Measurements from ENCODE around the gene CDT1. TPM values are rescaled to one million over a fixed set of nuclear protein-coding genes. Genes with fewer than 3 reads are reported as not detected.

CDT1 gene
- total and polyA plus RNA-seq, 10 of the 15 experiments (the other 5 are each of a cell fraction or from before 2014, with no cell fraction given) = 0.50 to 87.6 (median 8.8) TPM

DNA sequence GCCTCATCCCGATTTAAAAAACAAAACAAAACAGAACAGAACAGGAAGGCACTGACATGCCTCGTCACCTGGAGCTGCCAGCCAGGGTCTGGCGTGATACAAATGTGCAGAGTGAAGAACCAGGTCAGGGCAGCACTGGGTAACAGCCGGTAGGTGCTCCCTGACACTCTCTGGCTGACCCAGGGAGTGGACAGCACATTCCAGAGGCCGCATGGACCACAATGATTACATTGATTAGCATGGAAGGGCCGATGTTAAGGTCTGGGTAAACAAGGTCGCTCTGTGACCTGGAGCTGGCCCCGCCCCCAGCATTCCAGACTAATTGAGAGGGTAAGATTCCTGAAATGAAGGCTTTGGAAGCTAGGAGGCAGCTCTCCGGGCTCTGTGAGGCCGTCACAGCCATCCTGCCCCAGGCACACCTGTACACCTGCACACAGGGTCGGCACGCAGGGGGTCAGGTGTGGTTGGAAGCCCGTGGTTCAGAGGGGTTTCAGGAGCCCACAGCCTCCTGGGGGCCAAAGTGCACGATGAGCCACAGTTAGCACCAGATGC lies 40.0 kb upstream of the CDT1 start (continued):
- TF ChIP-seq TCF7 (IDR thresholded peaks at IDR 0.05; ENCODE audit: borderline replicate concordance) = no peak

DNA sequence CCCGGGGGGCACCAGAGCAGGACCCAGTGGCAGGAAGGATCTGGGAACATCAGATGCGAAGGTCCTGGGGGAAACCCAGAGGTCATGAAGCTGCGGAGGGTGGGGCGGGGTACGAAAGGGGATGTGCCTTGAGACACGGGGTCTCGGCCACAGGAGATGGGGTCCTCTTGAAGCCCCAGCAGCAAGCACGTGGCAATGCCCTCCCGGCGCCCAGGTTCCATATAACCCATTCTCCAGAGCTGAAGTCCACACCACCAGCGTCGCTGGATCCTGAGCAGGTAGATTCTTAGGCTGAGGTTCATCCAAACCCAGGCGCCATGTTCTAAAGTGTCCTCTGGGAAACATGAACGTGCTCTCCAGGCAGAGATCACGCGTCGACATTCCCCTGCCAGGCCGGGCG lies 39.5 kb upstream of the CDT1 start:
- ChIA-PET POLR2A (no interaction called here), RAD21 (ENCODE audit: unreplicated experiment) (no interaction called here), SMC1A (ENCODE audit: uncharacterized antibody, unreplicated experiment) (no interaction called here), CTCF (interaction anchor here (1.4 kb wide), 1 partner anchor 27 kb away, joined by 4 read pairs; no protein-coding TSS in a partner anchor)
- 91% methylated on average over 14 of the region's 19 CpGs for WGBS (ENCODE audit: insufficient coverage, insufficient replicate concordance, low lambda C conversion rate, missing lambda C conversion rate)
- no peak overlapping the region for H3K9ac ChIP-seq (ENCODE audit: control insufficient read depth, insufficient read depth, low read length)
- peaks cover 31% of the 10 kb centered on the region for H3K79me2 ChIP-seq (ENCODE audit: control insufficient read depth, insufficient read depth, low read length)
- peaks cover 11% of the 10 kb centered on the region for H3K4me1 ChIP-seq (ENCODE audit: control insufficient read depth, insufficient read depth, low read length)
- no peak overlapping the region for H3K27ac ChIP-seq (ENCODE audit: control insufficient read depth, insufficient read depth)
- H3K4me2 ChIP-seq (ENCODE audit: control insufficient read depth, insufficient read depth) = no peak overlapping the region
- no peak for TF ChIP-seq MEF2B (IDR thresholded peaks at IDR 0.05; ENCODE audit: partially characterized antibody, poor library complexity, severe bottlenecking)
- TF ChIP-seq ETV6 (conservative IDR thresholded peaks at IDR 0.05 in 1 of 2, IDR thresholded peaks at IDR 0.05 in 1 of 2; ENCODE audit: borderline replicate concordance in 1 of 2, low read depth in 1 of 2) = no peak
- TF ChIP-seq PAX8 (IDR thresholded peaks at IDR 0.05) = no peak
- no peak for TF ChIP-seq HDAC2 (IDR thresholded peaks at IDR 0.05)
- TF ChIP-seq ZNF622 (IDR thresholded peaks at IDR 0.05) = no peak
- TF ChIP-seq, protein P1, sequence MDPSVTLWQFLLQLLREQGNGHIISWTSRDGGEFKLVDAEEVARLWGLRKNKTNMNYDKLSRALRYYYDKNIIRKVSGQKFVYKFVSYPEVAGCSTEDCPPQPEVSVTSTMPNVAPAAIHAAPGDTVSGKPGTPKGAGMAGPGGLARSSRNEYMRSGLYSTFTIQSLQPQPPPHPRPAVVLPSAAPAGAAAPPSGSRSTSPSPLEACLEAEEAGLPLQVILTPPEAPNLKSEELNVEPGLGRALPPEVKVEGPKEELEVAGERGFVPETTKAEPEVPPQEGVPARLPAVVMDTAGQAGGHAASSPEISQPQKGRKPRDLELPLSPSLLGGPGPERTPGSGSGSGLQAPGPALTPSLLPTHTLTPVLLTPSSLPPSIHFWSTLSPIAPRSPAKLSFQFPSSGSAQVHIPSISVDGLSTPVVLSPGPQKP (IDR thresholded peaks at IDR 0.05; ENCODE audit: low read depth, low read length) = no peak
- TF ChIP-seq KLF5 (IDR thresholded peaks at IDR 0.05; ENCODE audit: partially characterized antibody) = no peak
- TF ChIP-seq IKZF1 (conservative IDR thresholded peaks at IDR 0.05) = no peak
- in situ Hi-C loops (cut with MboI) = no loop called here
- no peak for DNase-seq (ENCODE audit: low read depth, low spot score)
- H4K20me1 ChIP-seq (ENCODE audit: control insufficient read depth, insufficient read depth) = no peaks in the 10 kb centered on the region; the same call in none of the 2 replicates
- no peaks in the 10 kb centered on the region for H3K27me3 ChIP-seq (replicated peaks in 1 of 2; ENCODE audit: control insufficient read depth in 2 of 2, insufficient read depth in 2 of 2, low read length in 1 of 2)
- H3K4me3 ChIP-seq = no peak overlapping the region
- no peak for FAIRE-seq
- no peak overlapping the region for H2AFZ ChIP-seq (ENCODE audit: control insufficient read depth, low read depth, low read length)
- intact Hi-C loops (cut with micrococcal nuclease; ENCODE audit: unreplicated experiment) = no loop called here
- no peaks in the 10 kb centered on the region for H3K9me3 ChIP-seq (replicated peaks; ENCODE audit: control insufficient read depth, insufficient read depth, low read length)
- H3K36me3 ChIP-seq (ENCODE audit: control insufficient read depth in 2 of 2, insufficient read depth in 2 of 2, low read length in 1 of 2) = peaks cover 3 to 6% of the 10 kb centered on the region in 2 experiments; a peak in 3 of 4 replicates
- no peak for ATAC-seq
- BruUV-seq (replicated peaks) = no TSS peak
